Measurements from ENCODE around the gene ARHGAP35. TPM values are rescaled to one million over a fixed set of nuclear protein-coding genes. Genes with fewer than 3 reads are reported as not detected.

Gene ARHGAP35
- total and polyA plus RNA-seq, 4 donors = 11.0 to 64.4 (median 38.1) TPM

GRCh38 chr19:46839752-46840497, 20.9 kb upstream of the ARHGAP35 start:
- ATAC-seq (ENCODE audit: low FRiP score) (no peak), DNase-seq (no peak)
- no peak overlapping the region for H3K27ac ChIP-seq (ENCODE audit: low read depth in 1 of 2, low read length in 2 of 2)
- no peak overlapping the region for H3K4me3 ChIP-seq (ENCODE audit: low read length in 2 of 2)
- intact Hi-C loops (cut with DNase I) = loop anchor here (1.0 to 10.0 kb wide), 2 partner anchors 83 to 235 kb away; partner anchors contain the start of gene CALM3 (in 1 of the 2)
- H3K4me1 ChIP-seq (ENCODE audit: control insufficient read depth in 1 of 2, insufficient read depth in 2 of 2, low read length in 2 of 2) = no peaks in the 10 kb centered on the region
- H3K27me3 ChIP-seq (ENCODE audit: control insufficient read depth in 1 of 2, insufficient read depth in 2 of 2, low read length in 1 of 2) = no peaks in the 10 kb centered on the region
- H3K9me3 ChIP-seq (ENCODE audit: control insufficient read depth, low read length) = no peaks in the 10 kb centered on the region
- H3K36me3 ChIP-seq (ENCODE audit: control insufficient read depth in 1 of 2, insufficient read depth in 2 of 2, low read length in 1 of 2) = peaks cover 0 to 5% of the 10 kb centered on the region in 2 donors
- 78 to 79% methylated on average over 12 of the region's 12 CpGs for WGBS, 2 donors

GRCh38 chr19:46840498-46840942, 20.3 kb upstream of the ARHGAP35 start:
- no peaks in the 10 kb centered on the region for H3K4me1 ChIP-seq (ENCODE audit: control insufficient read depth in 1 of 2, insufficient read depth in 2 of 2, low read length in 2 of 2)
- peaks cover 0 to 5% of the 10 kb centered on the region in 2 donors for H3K36me3 ChIP-seq (ENCODE audit: control insufficient read depth in 1 of 2, insufficient read depth in 2 of 2, low read length in 1 of 2)
- H3K4me3 ChIP-seq (ENCODE audit: low read length in 2 of 2) = no peak overlapping the region
- intact Hi-C loops (cut with DNase I) = loop anchor here (1.0 to 10.0 kb wide), 2 partner anchors 83 to 236 kb away; partner anchors contain the start of gene CALM3 (in 1 of the 2)
- no peaks in the 10 kb centered on the region for H3K9me3 ChIP-seq (ENCODE audit: control insufficient read depth, low read length)
- H3K27ac ChIP-seq (ENCODE audit: low read depth in 1 of 2, low read length in 2 of 2) = no peak overlapping the region
- 18 to 19% methylated on average over 13 of the region's 13 CpGs for WGBS, 2 donors
- ATAC-seq (ENCODE audit: low FRiP score) = peak; percentile 85
- H3K27me3 ChIP-seq (ENCODE audit: control insufficient read depth in 1 of 2, insufficient read depth in 2 of 2, low read length in 1 of 2) = no peaks in the 10 kb centered on the region
- no peak for DNase-seq

- peak; percentile 73 for ATAC-seq (ENCODE audit: low FRiP score)
- H3K4me1 ChIP-seq (ENCODE audit: control insufficient read depth in 1 of 2, insufficient read depth in 2 of 2, low read length in 2 of 2) = no peaks in the 10 kb centered on the region
- intact Hi-C loops (cut with DNase I) = loop anchor here in 1 of 2 donors (10.0 kb wide), 1 partner anchor 237 kb away; the partner anchor contains the start of gene CALM3
- H3K27me3 ChIP-seq (ENCODE audit: control insufficient read depth in 1 of 2, insufficient read depth in 2 of 2, low read length in 1 of 2) = no peaks in the 10 kb centered on the region
- DNase-seq = peak; percentile 82 to 92
- no peaks in the 10 kb centered on the region for H3K9me3 ChIP-seq (ENCODE audit: control insufficient read depth, low read length)
- H3K36me3 ChIP-seq (ENCODE audit: control insufficient read depth in 1 of 2, insufficient read depth in 2 of 2, low read length in 1 of 2) = peaks cover 0 to 5% of the 10 kb centered on the region in 2 donors
- no peak overlapping the region for H3K4me3 ChIP-seq (ENCODE audit: low read length in 2 of 2)
- 46 to 50% methylated on average over 12 of the region's 12 CpGs for WGBS, 2 donors
- H3K27ac ChIP-seq (ENCODE audit: low read depth in 1 of 2, low read length in 2 of 2) = peak overlapping the region in 1 of 2 donors; percentile 46
Observed at GRCh38 chr19:46841458-46842083, 19.2 kb upstream of the ARHGAP35 start.

- DNase-seq (no peak), ATAC-seq (ENCODE audit: low FRiP score) (no peak)
- H3K4me3 ChIP-seq (ENCODE audit: low read length in 2 of 2) = no peak overlapping the region
- no peaks in the 10 kb centered on the region for H3K9me3 ChIP-seq (ENCODE audit: control insufficient read depth, low read length)
- H3K27ac ChIP-seq (ENCODE audit: low read depth in 1 of 2, low read length in 2 of 2) = no peak overlapping the region
- H3K27me3 ChIP-seq (ENCODE audit: control insufficient read depth in 1 of 2, insufficient read depth in 2 of 2, low read length in 1 of 2) = no peaks in the 10 kb centered on the region
- H3K4me1 ChIP-seq (ENCODE audit: control insufficient read depth in 1 of 2, insufficient read depth in 2 of 2, low read length in 2 of 2) = no peaks in the 10 kb centered on the region
- WGBS, 2 donors = 82 to 90% methylated on average over 11 of the region's 11 CpGs
- H3K36me3 ChIP-seq (ENCODE audit: control insufficient read depth in 1 of 2, insufficient read depth in 2 of 2, low read length in 1 of 2) = peaks cover 0 to 5% of the 10 kb centered on the region in 2 donors
- intact Hi-C loops (cut with DNase I) = loop anchor here in 1 of 2 donors (10.0 kb wide), 1 partner anchor 238 kb away; the partner anchor contains the start of gene CALM3
Observed at GRCh38 chr19:46842791-46843190, 18.0 kb upstream of the ARHGAP35 start.

- Histone ChIP-seq H3K4me1 (ENCODE audit: control insufficient read depth in 1 of 2, insufficient read depth in 2 of 2, low read length in 2 of 2) (no peaks in the 10 kb centered on the region), H3K27ac (ENCODE audit: low read depth in 1 of 2, low read length in 2 of 2) (no peak overlapping the region), H3K27me3 (ENCODE audit: control insufficient read depth in 1 of 2, insufficient read depth in 2 of 2, low read length in 1 of 2) (no peaks in the 10 kb centered on the region), H3K4me3 (ENCODE audit: low read length in 2 of 2) (no peak overlapping the region), H3K36me3 (ENCODE audit: control insufficient read depth in 1 of 2, insufficient read depth in 2 of 2, low read length in 1 of 2) (no peaks in the 10 kb centered on the region), H3K9me3 (ENCODE audit: control insufficient read depth, low read length) (no peaks in the 10 kb centered on the region)
- WGBS, 2 donors = 90 to 92% methylated on average over 9 of the region's 9 CpGs
- ATAC-seq (ENCODE audit: low FRiP score) = no peak
- DNase-seq = no peak
- intact Hi-C loops (cut with DNase I) = loop anchor here in 1 of 2 donors (10.0 kb wide), 1 partner anchor 239 kb away; the partner anchor contains the start of gene CALM3
Observed at GRCh38 chr19:46844067-46844489, 16.7 kb upstream of the ARHGAP35 start.

GRCh38 chr19:46845959-46846459, 14.8 kb upstream of the ARHGAP35 start:
- intact Hi-C loops (cut with DNase I) = loop anchor here in 1 of 2 donors (10.0 kb wide), 1 partner anchor 241 kb away; the partner anchor contains the start of gene CALM3
- no peak for DNase-seq
- no peak for ATAC-seq (ENCODE audit: low FRiP score)
- Histone ChIP-seq H3K27ac (ENCODE audit: low read depth in 1 of 2, low read length in 2 of 2) (no peak overlapping the region), H3K36me3 (ENCODE audit: control insufficient read depth in 1 of 2, insufficient read depth in 2 of 2, low read length in 1 of 2) (no peaks in the 10 kb centered on the region), H3K4me1 (ENCODE audit: control insufficient read depth in 1 of 2, insufficient read depth in 2 of 2, low read length in 2 of 2) (no peaks in the 10 kb centered on the region), H3K27me3 (ENCODE audit: control insufficient read depth in 1 of 2, insufficient read depth in 2 of 2, low read length in 1 of 2) (no peaks in the 10 kb centered on the region), H3K9me3 (ENCODE audit: control insufficient read depth, low read length) (no peaks in the 10 kb centered on the region), H3K4me3 (ENCODE audit: low read length in 2 of 2) (no peak overlapping the region)
- WGBS, 2 donors = 84% methylated on average over 16 to 19 of the region's 19 CpGs

- no peaks in the 10 kb centered on the region for H3K4me1 ChIP-seq (ENCODE audit: control insufficient read depth in 1 of 2, insufficient read depth in 2 of 2, low read length in 2 of 2)
- intact Hi-C loops (cut with DNase I) = loop anchor here in 1 of 2 donors (10.0 kb wide), 1 partner anchor 243 kb away; the partner anchor contains the start of gene CALM3
- H3K4me3 ChIP-seq (ENCODE audit: low read length in 2 of 2) = no peak overlapping the region
- H3K9me3 ChIP-seq (ENCODE audit: control insufficient read depth, low read length) = no peaks in the 10 kb centered on the region
- H3K36me3 ChIP-seq (ENCODE audit: control insufficient read depth in 1 of 2, insufficient read depth in 2 of 2, low read length in 1 of 2) = no peaks in the 10 kb centered on the region
- H3K27me3 ChIP-seq (ENCODE audit: control insufficient read depth in 1 of 2, insufficient read depth in 2 of 2, low read length in 1 of 2) = no peaks in the 10 kb centered on the region
- DNase-seq (no peak), ATAC-seq (ENCODE audit: low FRiP score) (no peak)
- no peak overlapping the region for H3K27ac ChIP-seq (ENCODE audit: low read depth in 1 of 2, low read length in 2 of 2)
- WGBS, 2 donors = 83 to 87% methylated on average over 11 of the region's 11 CpGs
Observed at GRCh38 chr19:46847528-46847927, 13.3 kb upstream of the ARHGAP35 start.

- Histone ChIP-seq H3K4me3 (ENCODE audit: low read length in 2 of 2) (no peak overlapping the region), H3K27ac (ENCODE audit: low read depth in 1 of 2, low read length in 2 of 2) (no peak overlapping the region), H3K27me3 (ENCODE audit: control insufficient read depth in 1 of 2, insufficient read depth in 2 of 2, low read length in 1 of 2) (no peaks in the 10 kb centered on the region), H3K4me1 (ENCODE audit: control insufficient read depth in 1 of 2, insufficient read depth in 2 of 2, low read length in 2 of 2) (no peaks in the 10 kb centered on the region), H3K9me3 (ENCODE audit: control insufficient read depth, low read length) (no peaks in the 10 kb centered on the region), H3K36me3 (ENCODE audit: control insufficient read depth in 1 of 2, insufficient read depth in 2 of 2, low read length in 1 of 2) (no peaks in the 10 kb centered on the region)
- ATAC-seq (ENCODE audit: low FRiP score) = no peak
- no peak for DNase-seq
- 79 to 87% methylated on average over 2 of the region's 2 CpGs for WGBS, 2 donors
- intact Hi-C loops (cut with DNase I) = loop anchor here in 1 of 2 donors (10.0 kb wide), 1 partner anchor 244 kb away; the partner anchor contains the start of gene CALM3
Observed at GRCh38 chr19:46848389-46848788, 12.4 kb upstream of the ARHGAP35 start.
